H9 (cell line): ENCODE measurements around the gene HSPG2. TPM values are rescaled to one million over a fixed set of nuclear protein-coding genes. Genes with fewer than 3 reads are reported as not detected.

Experiments
- DNase-seq: peaks from one replicate; pipeline ENCODE4 v3.0.0-alpha.2; 2017
- H2AFZ ChIP-seq: one replicate; pipeline ENCODE4 v1.6.1; 2013; ENCODE audit warnings: mild to moderate bottlenecking, low read length, control low read depth, moderate library complexity
- H2AK5ac ChIP-seq: 2 replicates; pipeline ENCODE4 v1.6.1; 2013; ENCODE audit warnings: low read length, control low read depth, mixed read lengths; ENCODE audit not compliant: insufficient read length
- H2BK120ac ChIP-seq: one replicate; pipeline ENCODE4 v1.6.1; 2013; ENCODE audit warnings: low read depth, mild to moderate bottlenecking, low read length, control low read depth, inconsistent platforms; ENCODE audit not compliant: poor library complexity, severe bottlenecking
- H2BK12ac ChIP-seq: 2 replicates; pipeline ENCODE4 v1.6.1; 2013; ENCODE audit warnings: low read length, control low read depth, mixed read lengths, low read depth; ENCODE audit not compliant: insufficient read length
- H2BK15ac ChIP-seq: 2 replicates; pipeline ENCODE4 v1.6.1; 2013; ENCODE audit warnings: low read depth, low read length, control low read depth
- H2BK20ac ChIP-seq: one replicate; pipeline ENCODE4 v1.6.1; 2013; ENCODE audit warnings: low read depth, mild to moderate bottlenecking, low read length, control low read depth, inconsistent platforms; ENCODE audit not compliant: poor library complexity, severe bottlenecking
- H2BK5ac ChIP-seq: 2 replicates; pipeline ENCODE4 v1.6.1; 2013; ENCODE audit warnings: low read length, control low read depth, mixed read lengths; ENCODE audit not compliant: insufficient read length
- H3K14ac ChIP-seq: 2 replicates; pipeline ENCODE4 v1.6.1; 2013; ENCODE audit warnings: low read length, control low read depth; ENCODE audit not compliant: insufficient read depth
- H3K18ac ChIP-seq: 2 replicates; pipeline ENCODE4 v1.6.1; 2013; ENCODE audit warnings: low read depth, mild to moderate bottlenecking, mixed read lengths, low read length, control low read depth; ENCODE audit not compliant: insufficient read length
- H3K23ac ChIP-seq: 2 replicates; pipeline ENCODE4 v1.6.1; 2013; ENCODE audit warnings: low read length, control low read depth, mixed read lengths, low read depth; ENCODE audit not compliant: insufficient read length
- H3K23me2 ChIP-seq: 2 replicates; pipeline ENCODE4 v1.6.1; 2013; ENCODE audit warnings: low read depth, mild to moderate bottlenecking, mixed read lengths, low read length, control low read depth; ENCODE audit not compliant: insufficient read length, poor library complexity, severe bottlenecking
- H3K27ac ChIP-seq: 2 replicates; pipeline ENCODE4 v1.5.1; 2013; ENCODE audit warnings: low read length, control low read depth, mixed read lengths, low read depth; ENCODE audit not compliant: insufficient read length
- H3K27me3 ChIP-seq: 2 replicates; pipeline ENCODE4 v1.6.1; 2013; ENCODE audit warnings: low read length, control low read depth, inconsistent platforms; ENCODE audit not compliant: insufficient read depth
- H3K4ac ChIP-seq: 2 replicates; pipeline ENCODE4 v1.6.1; 2013; ENCODE audit warnings: low read depth, mild to moderate bottlenecking, control low read depth, inconsistent platforms, low read length, moderate library complexity
- H3K4me1 ChIP-seq: 2 replicates; pipeline ENCODE4 v1.6.1; 2013; ENCODE audit warnings: low read length, control low read depth, inconsistent platforms; ENCODE audit not compliant: insufficient read depth
- H3K4me2 ChIP-seq: 2 replicates; pipeline ENCODE4 v1.6.1; 2013; ENCODE audit warnings: low read length, control low read depth, mixed read lengths; ENCODE audit not compliant: insufficient read length, insufficient read depth
- H3K56ac ChIP-seq: 2 replicates; pipeline ENCODE4 v1.6.1; 2013; ENCODE audit warnings: low read depth, mild to moderate bottlenecking, mixed read lengths, low read length, control low read depth; ENCODE audit not compliant: insufficient read length
- H3K79me1 ChIP-seq: 2 replicates; pipeline ENCODE4 v1.6.1; 2013; ENCODE audit warnings: low read depth, mild to moderate bottlenecking, moderate library complexity, low read length, control low read depth, inconsistent platforms; ENCODE audit not compliant: insufficient read depth, poor library complexity, severe bottlenecking
- H3K79me2 ChIP-seq: 2 replicates; pipeline ENCODE4 v1.6.1; 2013; ENCODE audit warnings: low read length, control low read depth, inconsistent platforms; ENCODE audit not compliant: insufficient read depth
- H3K9ac ChIP-seq: 2 replicates; pipeline ENCODE4 v1.6.1; 2013; ENCODE audit warnings: low read length, control low read depth, mixed read lengths; ENCODE audit not compliant: insufficient read length; ENCODE audit errors: extremely low read depth
- H3K9me3 ChIP-seq: one replicate; pipeline ENCODE4 v1.6.1; 2013; ENCODE audit warnings: low read depth, low read length, inconsistent platforms; ENCODE audit not compliant: control insufficient read depth
- H3T11ph ChIP-seq: one replicate; pipeline ENCODE4 v1.6.1; 2013; ENCODE audit warnings: mild to moderate bottlenecking, low read length, control low read depth, inconsistent platforms
- H4K20me1 ChIP-seq: one replicate; pipeline ENCODE4 v1.6.1; 2013; ENCODE audit not compliant: control insufficient read depth, insufficient read length, insufficient read depth
- H4K5ac ChIP-seq: 2 replicates; pipeline ENCODE4 v1.6.1; 2013; ENCODE audit warnings: low read depth, mild to moderate bottlenecking, mixed read lengths, low read length, control low read depth; ENCODE audit not compliant: insufficient read length
- H4K8ac ChIP-seq: replicated peaks from 2 replicates; pipeline ENCODE4 v1.6.1; 2013; ENCODE audit warnings: low read length, control low read depth, mixed read lengths, low read depth; ENCODE audit not compliant: insufficient read length
- H4K91ac ChIP-seq: 2 replicates; pipeline ENCODE4 v1.6.1; 2013; ENCODE audit warnings: low read depth, mild to moderate bottlenecking, moderate library complexity, mixed read lengths, low read length, control low read depth; ENCODE audit not compliant: insufficient read length
- H3K27ac Mint-ChIP-seq, 3 experiments: 2 replicates in 2 of 3; 3 replicates in 1 of 3; pipeline ENCODE4 v1.8.0; 2020 to 2021; ENCODE audit warnings: mixed read lengths in 3 of 3, mild to moderate bottlenecking in 1 of 3, moderate library complexity in 1 of 3
- H3K27me3 Mint-ChIP-seq: 2 replicates; pipeline ENCODE4 v1.8.0; 2021; ENCODE audit warnings: low read depth, mild to moderate bottlenecking, moderate library complexity, mixed read lengths
- H3K36me3 Mint-ChIP-seq, 3 experiments: 2 replicates in 2 of 3; 3 replicates in 1 of 3; pipeline ENCODE4 v1.8.0; 2020 to 2021; ENCODE audit warnings: low read depth in 3 of 3, mixed read lengths in 3 of 3; ENCODE audit not compliant: insufficient read depth in 1 of 3
- H3K4me1 Mint-ChIP-seq, 2 experiments: 2 replicates each; pipeline ENCODE4 v1.8.0; 2020; ENCODE audit warnings: mixed read lengths in 2 of 2
- H3K4me3 Mint-ChIP-seq, 2 experiments: 2 replicates in 1 of 2; 3 replicates in 1 of 2; pipeline ENCODE4 v1.8.0; 2020 to 2021; ENCODE audit warnings: mild to moderate bottlenecking in 2 of 2, mixed read lengths in 2 of 2, moderate library complexity in 1 of 2
- H3K9me3 Mint-ChIP-seq, 2 experiments: 2 replicates in 1 of 2; 3 replicates in 1 of 2; pipeline ENCODE4 v1.8.0; 2020; ENCODE audit warnings: mild to moderate bottlenecking in 2 of 2, mixed read lengths in 2 of 2, moderate library complexity in 1 of 2
- WGBS: extraction: QIAGEN DNeasy Blood & Tissue Kit; methylation state at CpG from one replicate; pipeline ENCODE4 v1.1.7; 2013; ENCODE audit warnings: missing lambda C conversion rate, low lambda C conversion rate, mixed read lengths; ENCODE audit not compliant: insufficient read length; ENCODE audit errors: extremely low coverage; 5-methylcytosine and 5-hydroxymethylcytosine counted together
- total RNA-seq: library from RNA; stranded (reverse); gene quantifications from 2 replicates; pipeline ENCODE4 v1.2.1, GENCODE V29; 2021
- TF ChIP-seq, protein P1 (sequence below): fragments of 200-600 bp; sonication (generic); conservative IDR thresholded peaks from 3 replicates; pipeline ENCODE4 v1.8.0; 2021; ENCODE audit warnings: antibody characterized with exemption, mild to moderate bottlenecking

HSPG2 gene
- total RNA-seq, 1 experiment from 2014 or later: 90.0 TPM

DNA sequence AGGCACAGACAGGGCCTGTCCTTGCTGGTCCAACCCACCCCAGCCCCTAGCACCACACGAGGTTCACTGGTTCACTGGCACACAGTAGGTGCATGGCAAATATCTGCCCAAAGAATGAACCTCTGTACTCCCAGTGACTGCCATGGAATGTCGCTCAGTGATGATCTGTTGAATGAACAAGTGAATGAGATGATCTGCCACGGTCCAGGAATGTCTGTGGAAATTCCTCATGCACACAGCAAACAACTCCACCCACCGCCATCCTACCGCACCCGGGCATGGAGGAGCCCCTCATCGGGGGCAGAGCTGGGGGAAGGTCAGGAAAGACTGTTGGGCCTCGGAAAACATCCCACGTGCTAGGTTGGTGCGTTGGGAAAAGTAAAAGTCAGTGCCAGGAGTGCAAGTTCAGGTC, 1.7 kb downstream of the HSPG2 start:
- Histone ChIP-seq H3K4me1 (peaks cover 7% of the 10 kb centered on the region; the same call in 1 of the 2 replicates), H4K5ac (no peak overlapping the region), H2AK5ac (no peak overlapping the region), H4K91ac (no peak overlapping the region), H3K79me1 (peaks cover 3% of the 10 kb centered on the region), H3K23ac (no peak overlapping the region), H2BK5ac (no peak overlapping the region), H3K79me2 (peaks cover 6% of the 10 kb centered on the region; the same call in 1 of the 2 replicates), H3K14ac (no peak overlapping the region), H3K18ac (no peak overlapping the region), H2BK15ac (no peak overlapping the region), H3K9ac (no peak overlapping the region), H3K27me3 (no peaks in the 10 kb centered on the region), H2BK12ac (no peak overlapping the region), H3T11ph (no peak overlapping the region), H3K4me2 (peak overlapping the region; percentile 83), H3K56ac (no peak overlapping the region), H2BK120ac (no peak overlapping the region), H4K8ac (no peak overlapping the region), H3K9me3 (no peaks in the 10 kb centered on the region), H2AFZ (no peak overlapping the region), H3K4ac (no peak overlapping the region), H4K20me1 (no peaks in the 10 kb centered on the region), H2BK20ac (no peak overlapping the region), H3K23me2 (peaks cover 14% of the 10 kb centered on the region), H3K27ac (no peak overlapping the region)
- no CpG with 5 or more reads among the region's 10 CpGs for WGBS
- Mint-ChIP-seq H3K36me3 (peaks cover 0 to 5% (median 4%) of the 10 kb centered on the region in 3 experiments; a peak in 3 of 7 replicates), H3K27ac (peak overlapping the region in 1 of 3 experiments; percentile 49; a peak in 3 of 7 replicates), H3K4me1 (peaks cover 54 to 60% of the 10 kb centered on the region in 2 experiments), H3K9me3 (no peaks in the 10 kb centered on the region), H3K27me3 (peaks cover 2% of the 10 kb centered on the region; the same call in 1 of the 2 replicates), H3K4me3 (peak overlapping the region; percentile 76 to 84)
- no peak for DNase-seq
- TF ChIP-seq, protein P1, sequence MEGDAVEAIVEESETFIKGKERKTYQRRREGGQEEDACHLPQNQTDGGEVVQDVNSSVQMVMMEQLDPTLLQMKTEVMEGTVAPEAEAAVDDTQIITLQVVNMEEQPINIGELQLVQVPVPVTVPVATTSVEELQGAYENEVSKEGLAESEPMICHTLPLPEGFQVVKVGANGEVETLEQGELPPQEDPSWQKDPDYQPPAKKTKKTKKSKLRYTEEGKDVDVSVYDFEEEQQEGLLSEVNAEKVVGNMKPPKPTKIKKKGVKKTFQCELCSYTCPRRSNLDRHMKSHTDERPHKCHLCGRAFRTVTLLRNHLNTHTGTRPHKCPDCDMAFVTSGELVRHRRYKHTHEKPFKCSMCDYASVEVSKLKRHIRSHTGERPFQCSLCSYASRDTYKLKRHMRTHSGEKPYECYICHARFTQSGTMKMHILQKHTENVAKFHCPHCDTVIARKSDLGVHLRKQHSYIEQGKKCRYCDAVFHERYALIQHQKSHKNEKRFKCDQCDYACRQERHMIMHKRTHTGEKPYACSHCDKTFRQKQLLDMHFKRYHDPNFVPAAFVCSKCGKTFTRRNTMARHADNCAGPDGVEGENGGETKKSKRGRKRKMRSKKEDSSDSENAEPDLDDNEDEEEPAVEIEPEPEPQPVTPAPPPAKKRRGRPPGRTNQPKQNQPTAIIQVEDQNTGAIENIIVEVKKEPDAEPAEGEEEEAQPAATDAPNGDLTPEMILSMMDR: no peak
